Heart left ventricle (tissue), 13 donors: ENCODE measurements around the gene PYGL.

Experiments used
- POLR2A ChIP-seq, 2 donors: fragments of 450-650 bp; IDR thresholded peaks; one replicate each; pipeline ENCODE4 v1.6.1; 2017; ENCODE audit warnings: antibody characterized with exemption in 2 of 2, mild to moderate bottlenecking in 2 of 2, moderate library complexity in 2 of 2
- TF ChIP-seq, protein P1 (sequence below), 12 donors: fragments of 200-600 bp; sonication (generic) in 4 of 12; IDR thresholded peaks; one replicate each; pipeline versions ENCODE4 v1.5.0 to v1.8.0; 2018 to 2022; ENCODE audit warnings: antibody characterized with exemption in 12 of 12, mild to moderate bottlenecking in 5 of 12
- donor health status: ischemic (EF 13 %, LVEDD 7.1; RV severe dilation, severe dysfunction).
- donor health status: DM: no; HTN: yes; CAD: no.
- donor health status: DM: no; HTN: no; CAD: no.
- donor health status: ischemic (EF 25% LVEDD 6.9; RV normal size, moderate dysfunction).
- donor health status: ischemic (EF 25% LVEDD 5.7; RV mildly dilated, moderate dysfunction).
- donor health status: ischemic (EF 35%, LVEDD 5.7; RV mildly dilated, moderate dysfunction).
- donor health status: nonischemic (EF 11% LVEDD 7.7; RV severe dilation, severe dysfunction).
- donor health status: DM: yes; HTN: yes; CAD: no.
- donor health status: PGD.
- donor health status: ischemic (EF 29% LVEDD 5.4; RV normal size, mild dysfunction).
- donor health status: nonischemic (EF 23%, LVEDD 6.1; RV moderate dilation, normal function).

- TF ChIP-seq, protein P1, sequence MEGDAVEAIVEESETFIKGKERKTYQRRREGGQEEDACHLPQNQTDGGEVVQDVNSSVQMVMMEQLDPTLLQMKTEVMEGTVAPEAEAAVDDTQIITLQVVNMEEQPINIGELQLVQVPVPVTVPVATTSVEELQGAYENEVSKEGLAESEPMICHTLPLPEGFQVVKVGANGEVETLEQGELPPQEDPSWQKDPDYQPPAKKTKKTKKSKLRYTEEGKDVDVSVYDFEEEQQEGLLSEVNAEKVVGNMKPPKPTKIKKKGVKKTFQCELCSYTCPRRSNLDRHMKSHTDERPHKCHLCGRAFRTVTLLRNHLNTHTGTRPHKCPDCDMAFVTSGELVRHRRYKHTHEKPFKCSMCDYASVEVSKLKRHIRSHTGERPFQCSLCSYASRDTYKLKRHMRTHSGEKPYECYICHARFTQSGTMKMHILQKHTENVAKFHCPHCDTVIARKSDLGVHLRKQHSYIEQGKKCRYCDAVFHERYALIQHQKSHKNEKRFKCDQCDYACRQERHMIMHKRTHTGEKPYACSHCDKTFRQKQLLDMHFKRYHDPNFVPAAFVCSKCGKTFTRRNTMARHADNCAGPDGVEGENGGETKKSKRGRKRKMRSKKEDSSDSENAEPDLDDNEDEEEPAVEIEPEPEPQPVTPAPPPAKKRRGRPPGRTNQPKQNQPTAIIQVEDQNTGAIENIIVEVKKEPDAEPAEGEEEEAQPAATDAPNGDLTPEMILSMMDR (IDR thresholded peaks at IDR 0.05) = no peak
- no peak for TF ChIP-seq POLR2A (IDR thresholded peaks at IDR 0.05)
These were observed 37.8 kb downstream of the PYGL start for GRCh38 chr14:50906326-50907065.
